ENCODE measurements around the gene FRMPD4.
"Not testable (repeated sequence)": the region's sequence is repeated elsewhere in the genome, so short reads cannot be mapped to it uniquely, and the experiment has no call there.

The FRMPD4 gene

GRCh38 chrX:12138361-12139313 is at the start of gene FRMPD4:
TSS of gene FRMPD4 (plus strand) at chrX:12138473. CDS start at chrX:12138972, 499 bp downstream.
- DNase-seq, result no peak

- no peak for DNase-seq
These were observed 48.5 kb upstream of the FRMPD4 start for GRCh38 chrX:12089740-12090139.

DNA sequence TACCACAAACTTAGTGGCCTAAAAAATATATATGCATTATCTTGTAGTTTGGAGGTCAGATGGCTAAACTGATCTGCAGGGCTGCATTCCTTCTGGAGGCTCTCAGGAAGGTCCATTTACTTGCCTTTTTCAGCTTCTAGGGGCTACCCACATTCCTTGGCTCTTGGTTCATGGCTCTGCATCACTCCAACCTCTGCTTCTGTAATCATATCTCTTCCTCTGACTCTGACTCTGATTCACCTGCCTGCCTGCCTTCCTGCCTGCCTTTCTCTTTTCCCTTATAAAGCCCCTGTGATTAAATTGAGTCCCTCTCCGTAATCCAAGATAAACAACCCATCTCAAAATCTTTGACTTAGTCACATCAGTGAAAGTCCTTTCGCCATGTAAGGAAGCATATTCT is 25.0 kb upstream of the FRMPD4 start:
- DNase-seq, result no peak

DNA sequence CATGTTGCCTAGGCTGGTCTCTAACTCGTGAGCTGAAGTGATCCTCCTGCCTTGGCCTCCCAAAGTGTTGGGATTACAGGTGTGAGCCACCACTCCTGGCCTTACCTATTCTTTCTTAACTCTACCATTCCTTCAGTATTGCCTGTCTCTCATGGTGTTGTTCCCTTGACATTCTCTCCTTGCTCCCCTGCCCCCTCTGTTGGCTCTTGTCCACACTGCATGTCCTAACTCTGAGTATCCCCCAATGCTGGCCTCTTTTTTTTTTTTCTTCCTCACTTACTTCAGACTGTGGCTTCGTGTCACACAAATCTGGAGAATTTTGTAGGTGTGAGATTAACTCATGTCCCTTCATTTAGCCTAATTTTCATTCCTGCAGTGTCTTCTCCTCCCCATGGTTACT is 22.9 kb upstream of the FRMPD4 start:
- DNase-seq, result no peak

- no peak for DNase-seq
These were observed 20.1 kb upstream of the FRMPD4 start for GRCh38 chrX:12118134-12118533.

DNA sequence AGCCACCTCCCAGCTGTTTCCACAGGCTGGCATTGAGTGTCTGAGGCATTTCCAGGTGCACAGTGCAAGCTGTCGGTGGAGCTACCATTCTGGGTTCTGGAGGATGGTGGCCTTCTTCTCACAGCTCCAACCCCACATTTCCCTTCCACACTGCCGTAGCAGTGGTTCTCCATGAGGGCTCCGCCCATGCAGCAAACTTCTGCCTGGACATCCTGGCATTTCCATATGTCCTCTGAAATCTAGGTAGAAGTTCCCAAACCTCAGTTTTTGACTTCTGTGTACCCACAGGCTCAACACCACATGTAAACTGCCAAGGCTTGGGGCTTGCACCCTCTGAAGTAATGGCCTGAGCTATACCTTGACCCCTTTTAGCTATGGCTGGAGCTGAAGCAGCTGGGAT is 10.3 kb upstream of the FRMPD4 start:
- no peak for DNase-seq

- no peak for DNase-seq
These were observed 317 bp upstream of the FRMPD4 start for GRCh38 chrX:12137951-12138360.

GRCh38 chrX:12139934-12140611 is 1.8 kb downstream of the FRMPD4 start:
- DNase-seq, result no peak

DNA sequence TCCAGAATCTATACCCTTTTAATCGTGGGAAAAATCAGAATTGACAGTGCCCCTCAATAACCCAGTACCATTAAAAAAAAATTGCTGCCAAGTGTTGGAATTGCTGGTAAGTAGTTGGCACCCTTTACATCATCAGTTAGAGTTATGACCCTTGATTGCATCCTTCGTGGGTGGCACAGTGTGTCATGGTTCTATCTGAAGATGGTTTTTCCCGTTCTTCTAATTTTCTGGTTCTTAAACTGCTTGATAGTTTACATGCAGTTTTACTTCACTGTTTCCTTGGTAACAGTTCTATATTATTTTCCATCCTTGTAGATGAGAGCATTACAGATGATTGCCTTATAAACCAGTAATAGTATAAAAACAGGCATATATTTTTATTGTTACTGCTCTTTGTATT is 3.2 kb downstream of the FRMPD4 start:
- no peak for DNase-seq

DNA sequence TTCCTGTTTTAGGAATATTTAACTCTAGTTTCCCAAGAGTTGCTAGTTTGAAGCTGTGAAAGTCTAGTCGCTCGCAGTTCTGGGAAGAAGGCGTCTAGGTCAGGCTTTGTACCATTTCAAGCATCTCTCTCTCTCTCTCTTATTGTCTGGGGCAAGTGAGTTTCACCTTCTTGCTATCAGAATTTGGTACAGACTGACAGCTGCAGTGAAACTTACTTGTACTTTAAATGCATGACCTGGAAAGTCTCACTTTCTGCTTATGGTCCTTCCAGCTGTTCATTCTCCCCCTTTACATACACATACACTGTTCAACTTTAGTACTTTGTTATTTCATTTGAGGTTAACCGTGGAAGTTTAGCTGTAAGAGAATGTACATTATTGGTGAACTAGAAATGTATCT is 4.4 kb downstream of the FRMPD4 start:
- DNase-seq, result no peak

DNA sequence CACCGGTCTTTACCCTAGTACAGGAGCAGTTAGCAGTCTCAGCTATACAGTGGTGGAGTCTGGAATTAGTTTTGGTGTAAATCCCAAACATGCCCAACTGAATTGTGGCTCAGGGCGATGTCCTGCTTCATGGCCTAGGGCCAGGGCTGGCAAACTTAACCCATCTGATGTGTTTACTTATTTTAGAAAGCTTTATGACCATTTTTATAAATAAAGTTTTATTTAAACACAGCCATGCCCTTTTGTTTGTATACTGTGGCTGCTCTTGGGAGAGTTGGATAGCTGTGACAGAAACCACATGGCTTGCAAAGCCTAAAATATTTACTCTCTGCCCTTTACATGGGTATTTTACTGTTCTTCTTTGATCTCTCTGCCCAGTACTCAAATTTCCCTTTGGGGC is 7.1 kb downstream of the FRMPD4 start:
- no peak for DNase-seq

GRCh38 chrX:12149670-12150407 is 11.6 kb downstream of the FRMPD4 start:
- no peak for DNase-seq

DNA sequence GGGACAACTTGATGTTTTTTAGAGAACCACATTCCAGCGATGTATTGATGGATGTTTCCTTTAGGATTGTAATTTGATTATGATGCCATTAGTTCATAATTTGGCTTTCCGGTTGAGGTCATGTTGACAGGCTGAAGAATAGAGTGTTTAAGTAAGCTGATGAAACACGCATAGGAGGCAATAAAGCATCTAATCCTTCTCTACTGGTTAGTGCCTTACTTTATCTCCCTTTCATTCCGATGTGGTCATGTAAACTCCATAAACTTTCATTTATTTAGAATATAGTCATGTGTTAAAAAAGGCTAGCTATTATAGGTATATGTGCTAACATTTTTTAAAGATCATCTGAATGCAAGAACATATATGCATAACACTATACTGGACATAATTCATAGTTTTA is 15.0 kb downstream of the FRMPD4 start:
- DNase-seq, result no peak

- no peak for DNase-seq
These were observed 15.5 kb downstream of the FRMPD4 start for GRCh38 chrX:12153741-12154140.

- no peak for DNase-seq
These were observed 21.5 kb downstream of the FRMPD4 start for GRCh38 chrX:12159799-12160198.

DNA sequence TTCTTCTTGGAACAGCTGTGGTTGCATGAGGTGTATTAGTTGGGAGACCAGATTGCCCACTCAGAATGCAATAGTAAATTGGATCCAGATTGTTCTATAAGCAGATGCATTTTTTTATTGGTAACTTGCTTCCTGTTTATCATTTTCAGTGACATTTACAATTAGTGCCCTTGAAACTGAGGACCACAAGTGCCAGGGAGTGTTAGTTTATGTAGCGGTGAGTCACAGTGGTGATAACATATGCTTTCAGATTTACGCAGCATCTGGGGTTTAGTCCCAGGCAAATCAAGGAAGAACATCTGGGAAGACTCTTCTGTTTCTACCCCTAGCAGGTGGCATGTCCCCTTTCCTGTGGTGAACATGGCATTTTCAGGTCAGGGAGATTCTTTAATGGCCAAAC is 24.1 kb downstream of the FRMPD4 start:
- no peak for DNase-seq

DNA sequence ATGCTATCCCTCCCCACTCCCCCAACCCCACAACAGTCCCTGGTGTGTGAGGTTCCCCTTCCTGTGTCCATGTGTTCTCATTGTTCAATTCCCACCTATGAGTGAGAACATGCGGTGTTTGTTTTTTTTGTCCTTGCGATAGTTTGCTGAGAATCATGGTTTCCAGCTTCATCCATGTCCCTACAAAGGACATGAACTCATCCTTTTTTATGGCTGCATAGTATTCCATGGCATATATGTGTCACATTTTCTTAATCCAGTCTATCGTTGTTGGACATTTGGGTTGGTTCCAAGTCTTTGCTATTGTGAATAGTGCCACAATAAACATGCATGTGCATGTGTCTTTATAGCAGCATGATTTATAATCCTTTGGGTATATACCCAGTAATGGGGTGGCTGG is 25.9 kb downstream of the FRMPD4 start:
- not testable (repeated sequence) for DNase-seq

GRCh38 chrX:12170755-12171154 is 32.5 kb downstream of the FRMPD4 start:
- no peak for DNase-seq

- DNase-seq, result no peak
These were observed 36.1 kb downstream of the FRMPD4 start for GRCh38 chrX:12174358-12174757.

DNA sequence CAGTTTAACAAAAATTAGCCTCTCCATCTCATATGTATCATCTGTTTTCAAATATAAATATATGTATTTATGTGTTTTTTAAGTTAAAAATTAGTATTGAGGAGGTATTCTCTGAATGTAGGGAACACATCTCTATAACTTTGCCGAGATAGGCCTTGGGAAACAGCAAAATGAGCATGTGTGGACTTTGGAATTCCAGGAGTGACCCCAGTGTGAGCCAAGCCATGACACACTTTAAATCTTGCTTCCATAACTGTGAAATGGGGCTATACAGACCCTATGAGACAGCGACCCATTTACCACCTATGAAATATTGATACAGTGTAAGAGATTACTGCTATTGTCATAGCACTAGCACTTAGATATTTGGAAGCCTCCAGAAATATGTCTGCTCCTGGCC is 58.8 kb downstream of the FRMPD4 start:
- no peak for DNase-seq

DNA sequence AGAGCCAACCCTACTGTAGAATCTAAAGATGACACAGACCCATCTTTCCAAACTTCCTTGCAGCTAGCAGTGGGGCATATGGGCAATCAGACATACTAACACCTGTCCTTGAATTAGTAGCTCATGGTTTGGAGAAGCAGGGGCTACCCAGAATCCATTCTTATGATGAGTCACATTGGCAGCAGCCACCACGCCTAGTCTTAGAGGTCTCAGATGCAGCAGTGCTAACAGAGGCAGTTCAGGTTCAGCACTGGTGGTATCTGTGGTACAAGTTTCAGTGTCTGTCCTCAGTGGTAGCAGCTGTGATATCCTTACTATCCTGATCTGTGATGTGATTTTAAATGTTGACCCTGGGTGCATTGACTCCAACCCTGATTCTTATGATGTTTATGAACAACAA is 68.1 kb downstream of the FRMPD4 start:
- DNase-seq, result no peak

DNA sequence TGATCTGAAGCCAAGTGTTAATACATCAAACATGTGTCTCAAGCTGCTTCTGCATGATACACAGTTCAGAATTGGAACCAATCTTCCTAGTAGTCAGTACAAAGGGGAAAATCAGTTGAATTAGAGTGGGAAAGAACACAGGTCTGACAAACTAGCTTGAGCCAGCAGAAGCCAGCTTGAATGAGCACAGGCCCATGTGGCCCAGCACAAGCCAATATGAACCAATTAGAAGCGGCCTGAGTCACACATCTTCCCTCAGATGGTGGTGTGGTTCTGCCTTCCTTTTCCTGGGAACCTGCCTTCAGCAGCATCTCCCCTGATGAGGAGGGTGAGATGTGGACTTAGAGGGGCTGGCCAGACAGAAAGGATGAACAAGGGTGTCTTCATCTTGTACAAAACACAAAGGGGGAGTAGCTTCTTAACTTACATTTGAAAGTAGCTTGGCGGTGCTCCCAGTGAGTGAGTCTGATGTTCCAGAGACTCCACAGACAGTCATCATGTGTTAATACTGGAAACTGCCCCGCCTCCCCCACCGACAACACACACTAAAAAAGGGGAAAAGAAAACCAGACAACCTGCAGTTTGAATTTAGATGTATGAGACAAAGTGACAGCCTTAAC is 72.0 kb downstream of the FRMPD4 start:
- no peak for DNase-seq

DNA sequence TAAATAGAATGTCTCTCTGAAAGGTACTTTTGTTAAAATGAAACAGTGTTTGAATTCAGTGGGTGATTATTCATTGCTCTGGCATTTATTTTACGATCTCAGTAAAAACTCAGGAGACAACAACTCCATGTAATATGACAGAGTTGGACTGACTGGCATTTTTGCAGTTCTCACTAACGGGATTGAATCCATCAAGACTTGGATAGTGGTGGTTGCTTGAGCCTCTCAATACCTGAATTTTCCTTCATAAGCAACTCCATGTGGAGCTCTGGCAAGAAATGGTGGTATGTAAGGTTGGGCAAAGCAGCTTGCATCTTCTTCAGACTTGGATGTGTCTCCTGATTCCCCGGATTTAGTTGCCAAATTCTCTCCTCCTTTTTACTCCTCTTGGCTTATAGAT is 72.7 kb downstream of the FRMPD4 start:
- DNase-seq, result no peak

Measured in NCI-H526 treated with DMSO at 0.1 percent for 48 hours (cell line).